K562 (cell line): Measurements from ENCODE around the gene DPP8. TPM values are rescaled to one million over a fixed set of nuclear protein-coding genes. Genes with fewer than 3 reads are reported as not detected.
A peak's percentile ranks its signal among the peaks of the same experiment; 100 is the strongest.

Experiments
- ETV1 ChIP-seq: fragments of 450-650 bp; conservative IDR thresholded peaks from 2 replicates; pipeline ENCODE4 v1.6.1; 2016; ENCODE audit warnings: missing genetic modification characterization, control low read depth, low read depth, missing compliant biosample characterization
- HDAC8 ChIP-seq: fragments of 450-650 bp; IDR thresholded peaks from 2 replicates; pipeline ENCODE4 v1.6.1; 2016; ENCODE audit warnings: mild to moderate bottlenecking, missing genetic modification characterization, moderate library complexity, missing compliant biosample characterization
- KAT8 ChIP-seq: fragments of 450-650 bp; IDR thresholded peaks from 2 replicates; pipeline ENCODE4 v1.6.1; 2016; ENCODE audit warnings: low read depth, mild to moderate bottlenecking
- NUFIP1 ChIP-seq: fragments of 450-650 bp; IDR thresholded peaks from 2 replicates; pipeline ENCODE4 v1.6.1; 2018; ENCODE audit not compliant: partially characterized antibody
- RFX1 ChIP-seq: fragments of 450-650 bp; IDR thresholded peaks from 2 replicates; pipeline ENCODE4 v1.6.1; 2016; ENCODE audit warnings: mild to moderate bottlenecking, moderate library complexity
- SETDB1 ChIP-seq: IDR thresholded peaks from one replicate; pipeline ENCODE4 v1.6.1; 2012; ENCODE audit warnings: low read length, control low read depth, inconsistent platforms
- TGIF2 ChIP-seq: sonication (generic); formaldehyde crosslinking; IDR thresholded peaks from 2 replicates; pipeline ENCODE4 v1.8.1; 2022; ENCODE audit warnings: mild to moderate bottlenecking, missing genetic modification reagents, moderate library complexity
- THRAP3 ChIP-seq: fragments of 450-650 bp; IDR thresholded peaks from 2 replicates; pipeline ENCODE4 v1.6.1; 2016; ENCODE audit warnings: mild to moderate bottlenecking, inconsistent platforms, borderline replicate concordance
- ZC3H8 ChIP-seq: fragments of 450-650 bp; IDR thresholded peaks from 2 replicates; pipeline ENCODE4 v1.6.1; 2017
- ZKSCAN1 ChIP-seq: fragments of 150-350 bp; IDR thresholded peaks from 2 replicates; pipeline ENCODE4 v1.6.1; 2016; ENCODE audit warnings: low read depth, low read length
- ZNF184 ChIP-seq: sonication (generic); formaldehyde crosslinking; IDR thresholded peaks from 2 replicates; pipeline ENCODE4 v1.5.0; 2020; ENCODE audit warnings: missing genetic modification reagents
- ZNF766 ChIP-seq: fragments of 200-800 bp; sonication (Bioruptor generic); conservative IDR thresholded peaks from 2 replicates; pipeline ENCODE4 v1.6.1; 2016; ENCODE audit warnings: missing genetic modification characterization, missing compliant biosample characterization
- polyA plus RNA-seq, 8 experiments: library from polyadenylated mRNA; depleted of rRNA in 4 of 8; stranded (reverse) in 5 of 8; unstranded in 3 of 8; fragments of >200 nt; fragmentation: Nextera tagmentation in 2 of 8; fragmentation: Illumina TruSeq in 1 of 8; extraction: Ambion mirVana in 2 of 8; extraction: Trizol in 1 of 8; gene quantifications; 2 replicates each; pipeline versions ENCODE4 v1.2.1 to v1.2.3, GENCODE V29; 2011 to 2014; ENCODE audit warnings: inconsistent platforms in 1 of 8, missing spikeins in 1 of 8
- total RNA-seq, 7 experiments: library from RNA; depleted of rRNA in 6 of 7; stranded (reverse); fragments of >200 nt in 6 of 7; fragmentation: Illumina TruSeq in 2 of 7; extraction: Trizol in 2 of 7; gene quantifications; 2 replicates each; pipeline versions ENCODE4 v1.2.1 to v1.2.3, GENCODE V29; 2011 to 2021; ENCODE audit warnings: low replicate concordance in 1 of 7
- TF ChIP-seq, protein P1 (sequence below): fragments of 150-350 bp; IDR thresholded peaks from 2 replicates; pipeline ENCODE4 v1.6.1; 2014; ENCODE audit warnings: low read depth, mild to moderate bottlenecking, low read length, borderline replicate concordance
- TF ChIP-seq, protein P2 (sequence below): fragments of 250-450 bp; sonication (Bioruptor Pico); IDR thresholded peaks from 2 replicates; pipeline ENCODE4 v1.4.0; 2020
- TF ChIP-seq, protein P3 (sequence below): sonication (generic); formaldehyde crosslinking; IDR thresholded peaks from 2 replicates; pipeline ENCODE4 v1.8.0; 2022; ENCODE audit warnings: mild to moderate bottlenecking, missing genetic modification reagents, borderline replicate concordance
- TF ChIP-seq, protein P4 (sequence below): fragments of 250-450 bp; sonication (Bioruptor Pico); IDR thresholded peaks from 2 replicates; pipeline ENCODE4 v1.5.0; 2020; ENCODE audit warnings: mild to moderate bottlenecking, borderline replicate concordance

The DPP8 gene
- total and polyA plus RNA-seq, 9 of the 15 experiments (the other 6 are each of a cell fraction or from before 2014, with no cell fraction given) = 5.5 to 36.7 (median 20.7) TPM

DNA sequence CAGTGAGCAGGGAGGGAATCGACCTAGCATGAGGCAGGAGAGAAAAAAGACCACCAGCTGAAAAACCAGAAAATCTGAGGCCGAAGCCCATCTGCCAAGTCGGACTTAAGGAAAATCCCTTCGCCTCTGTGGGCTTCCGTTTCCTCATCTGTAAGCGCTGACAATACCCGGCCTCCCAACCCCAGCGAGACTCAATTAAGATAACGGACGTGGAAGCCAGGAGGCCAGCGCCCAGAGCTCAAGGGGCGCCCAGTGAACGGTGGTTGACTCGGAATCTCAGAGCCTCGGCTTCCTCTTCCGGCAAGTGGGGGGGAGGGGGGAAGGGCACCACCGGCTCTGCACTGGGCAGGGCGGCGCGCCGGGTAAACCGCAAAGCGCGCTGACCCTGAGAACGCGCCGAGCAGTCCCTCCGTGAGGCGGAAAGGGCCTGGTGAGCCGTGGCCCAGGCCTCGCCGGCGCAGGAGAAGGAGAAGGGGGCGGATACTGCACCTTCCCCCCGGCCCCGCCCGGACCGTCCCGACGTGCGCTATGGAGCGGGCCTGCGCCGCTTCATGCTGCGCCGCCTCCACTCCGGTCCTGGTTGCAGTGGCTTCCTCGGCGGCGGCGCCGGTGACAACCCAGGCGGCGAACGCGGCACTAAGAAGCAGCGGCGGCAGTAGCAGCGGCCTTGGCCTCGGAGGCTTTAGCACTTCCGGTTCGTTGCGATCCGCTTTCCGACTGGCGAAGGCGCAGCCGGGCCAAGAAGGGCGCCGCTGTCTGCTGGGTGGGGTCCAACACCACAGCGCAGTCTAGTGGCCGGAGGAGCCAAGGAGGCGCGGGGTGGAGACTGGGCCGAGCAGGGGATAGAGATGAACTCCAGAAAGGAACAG, at the start of gene DPP8 (continued):
- TF ChIP-seq, protein P1, sequence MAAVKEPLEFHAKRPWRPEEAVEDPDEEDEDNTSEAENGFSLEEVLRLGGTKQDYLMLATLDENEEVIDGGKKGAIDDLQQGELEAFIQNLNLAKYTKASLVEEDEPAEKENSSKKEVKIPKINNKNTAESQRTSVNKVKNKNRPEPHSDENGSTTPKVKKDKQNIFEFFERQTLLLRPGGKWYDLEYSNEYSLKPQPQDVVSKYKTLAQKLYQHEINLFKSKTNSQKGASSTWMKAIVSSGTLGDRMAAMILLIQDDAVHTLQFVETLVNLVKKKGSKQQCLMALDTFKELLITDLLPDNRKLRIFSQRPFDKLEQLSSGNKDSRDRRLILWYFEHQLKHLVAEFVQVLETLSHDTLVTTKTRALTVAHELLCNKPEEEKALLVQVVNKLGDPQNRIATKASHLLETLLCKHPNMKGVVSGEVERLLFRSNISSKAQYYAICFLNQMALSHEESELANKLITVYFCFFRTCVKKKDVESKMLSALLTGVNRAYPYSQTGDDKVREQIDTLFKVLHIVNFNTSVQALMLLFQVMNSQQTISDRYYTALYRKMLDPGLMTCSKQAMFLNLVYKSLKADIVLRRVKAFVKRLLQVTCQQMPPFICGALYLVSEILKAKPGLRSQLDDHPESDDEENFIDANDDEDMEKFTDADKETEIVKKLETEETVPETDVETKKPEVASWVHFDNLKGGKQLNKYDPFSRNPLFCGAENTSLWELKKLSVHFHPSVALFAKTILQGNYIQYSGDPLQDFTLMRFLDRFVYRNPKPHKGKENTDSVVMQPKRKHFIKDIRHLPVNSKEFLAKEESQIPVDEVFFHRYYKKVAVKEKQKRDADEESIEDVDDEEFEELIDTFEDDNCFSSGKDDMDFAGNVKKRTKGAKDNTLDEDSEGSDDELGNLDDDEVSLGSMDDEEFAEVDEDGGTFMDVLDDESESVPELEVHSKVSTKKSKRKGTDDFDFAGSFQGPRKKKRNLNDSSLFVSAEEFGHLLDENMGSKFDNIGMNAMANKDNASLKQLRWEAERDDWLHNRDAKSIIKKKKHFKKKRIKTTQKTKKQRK = no peak
- no peak for TF ChIP-seq ZNF184
- TF ChIP-seq, protein P2, sequence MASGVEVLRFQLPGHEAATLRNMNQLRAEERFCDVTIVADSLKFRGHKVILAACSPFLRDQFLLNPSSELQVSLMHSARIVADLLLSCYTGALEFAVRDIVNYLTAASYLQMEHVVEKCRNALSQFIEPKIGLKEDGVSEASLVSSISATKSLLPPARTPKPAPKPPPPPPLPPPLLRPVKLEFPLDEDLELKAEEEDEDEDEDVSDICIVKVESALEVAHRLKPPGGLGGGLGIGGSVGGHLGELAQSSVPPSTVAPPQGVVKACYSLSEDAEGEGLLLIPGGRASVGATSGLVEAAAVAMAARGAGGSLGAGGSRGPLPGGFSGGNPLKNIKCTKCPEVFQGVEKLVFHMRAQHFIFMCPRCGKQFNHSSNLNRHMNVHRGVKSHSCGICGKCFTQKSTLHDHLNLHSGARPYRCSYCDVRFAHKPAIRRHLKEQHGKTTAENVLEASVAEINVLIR (CRISPR knock-in tag) = no peak
- TF ChIP-seq ETV1 (tag) = peak; percentile 22
- TF ChIP-seq, protein P3, sequence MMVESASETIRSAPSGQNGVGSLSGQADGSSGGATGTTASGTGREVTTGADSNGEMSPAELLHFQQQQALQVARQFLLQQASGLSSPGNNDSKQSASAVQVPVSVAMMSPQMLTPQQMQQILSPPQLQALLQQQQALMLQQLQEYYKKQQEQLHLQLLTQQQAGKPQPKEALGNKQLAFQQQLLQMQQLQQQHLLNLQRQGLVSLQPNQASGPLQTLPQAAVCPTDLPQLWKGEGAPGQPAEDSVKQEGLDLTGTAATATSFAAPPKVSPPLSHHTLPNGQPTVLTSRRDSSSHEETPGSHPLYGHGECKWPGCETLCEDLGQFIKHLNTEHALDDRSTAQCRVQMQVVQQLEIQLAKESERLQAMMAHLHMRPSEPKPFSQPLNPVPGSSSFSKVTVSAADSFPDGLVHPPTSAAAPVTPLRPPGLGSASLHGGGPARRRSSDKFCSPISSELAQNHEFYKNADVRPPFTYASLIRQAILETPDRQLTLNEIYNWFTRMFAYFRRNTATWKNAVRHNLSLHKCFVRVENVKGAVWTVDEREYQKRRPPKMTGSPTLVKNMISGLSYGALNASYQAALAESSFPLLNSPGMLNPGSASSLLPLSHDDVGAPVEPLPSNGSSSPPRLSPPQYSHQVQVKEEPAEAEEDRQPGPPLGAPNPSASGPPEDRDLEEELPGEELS (CRISPR knock-in tag) = no peak
- TF ChIP-seq, protein P4, sequence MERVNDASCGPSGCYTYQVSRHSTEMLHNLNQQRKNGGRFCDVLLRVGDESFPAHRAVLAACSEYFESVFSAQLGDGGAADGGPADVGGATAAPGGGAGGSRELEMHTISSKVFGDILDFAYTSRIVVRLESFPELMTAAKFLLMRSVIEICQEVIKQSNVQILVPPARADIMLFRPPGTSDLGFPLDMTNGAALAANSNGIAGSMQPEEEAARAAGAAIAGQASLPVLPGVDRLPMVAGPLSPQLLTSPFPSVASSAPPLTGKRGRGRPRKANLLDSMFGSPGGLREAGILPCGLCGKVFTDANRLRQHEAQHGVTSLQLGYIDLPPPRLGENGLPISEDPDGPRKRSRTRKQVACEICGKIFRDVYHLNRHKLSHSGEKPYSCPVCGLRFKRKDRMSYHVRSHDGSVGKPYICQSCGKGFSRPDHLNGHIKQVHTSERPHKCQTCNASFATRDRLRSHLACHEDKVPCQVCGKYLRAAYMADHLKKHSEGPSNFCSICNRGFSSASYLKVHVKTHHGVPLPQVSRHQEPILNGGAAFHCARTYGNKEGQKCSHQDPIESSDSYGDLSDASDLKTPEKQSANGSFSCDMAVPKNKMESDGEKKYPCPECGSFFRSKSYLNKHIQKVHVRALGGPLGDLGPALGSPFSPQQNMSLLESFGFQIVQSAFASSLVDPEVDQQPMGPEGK = no peak
- TF ChIP-seq ZC3H8 = no peak
- TF ChIP-seq THRAP3 = no peak
- TF ChIP-seq RFX1 = no peak
- no peak; the same call in 1 of the 2 replicates for TF ChIP-seq ZNF766
- TF ChIP-seq HDAC8 = no peak
- TF ChIP-seq ZKSCAN1 = no peak
- peak; percentile 71; the same call in 1 of the 2 replicates for TF ChIP-seq TGIF2 (CRISPR knock-in tag)
- TF ChIP-seq KAT8 = no peak
- TF ChIP-seq NUFIP1 = peak; percentile 46
- no peak for TF ChIP-seq SETDB1
